HepG2 (cell line): ENCODE data around the gene NELL1. TPM values are rescaled to one million over a fixed set of nuclear protein-coding genes. Genes with fewer than 3 reads are reported as not detected.

Source experiments
- ATAC-seq: fragments of 200-7000 bp; cut with Tn5 transposase; 3 replicates; pipeline ENCODE4 v1.9.1; 2020; ENCODE audit warnings: mild to moderate bottlenecking, moderate library complexity
- BruUV-seq: library from RNA; stranded (reverse); fragments of 400-500 nt; replicated peaks from 2 replicates; lab custom pipeline; 2021; lab: Mats Ljungman, UMichigan
- CTCF ChIA-PET: fragments of 300-600 bp; formaldehyde crosslinking; extraction: SDS; loops from one replicate; lab custom pipeline; 2021; ENCODE audit warnings: low total read pairs, inconsistent platforms, low intra/inter-chr PET ratio; lab: Yijun Ruan, JAX
- POLR2A ChIA-PET: fragments of 350-600 bp; sonication (Branson Sonifier 250); formaldehyde crosslinking; loops from one replicate; lab custom pipeline; 2020; ENCODE audit warnings: antibody characterized with exemption, inconsistent platforms; lab: Yijun Ruan, JAX
- DNase-seq: peaks from one replicate; pipeline ENCODE4 v3.0.0-alpha.2; 2015; ENCODE audit warnings: low spot score
- FAIRE-seq: peaks from 3 replicates; lab custom pipeline; 2011; peaks lifted over from hg19 to GRCh38; lab: Jason Lieb, UNC
- H2AFZ ChIP-seq: one replicate; pipeline ENCODE4 v1.6.1; 2011; ENCODE audit warnings: low read length, inconsistent platforms
- H3K27ac ChIP-seq: fragments of 300-600 bp; 3 replicates; pipeline ENCODE4 v1.8.0; 2011; ENCODE audit warnings: mixed run types, mild to moderate bottlenecking, mixed read lengths, low read length, inconsistent platforms; ENCODE audit not compliant: insufficient read depth; ENCODE audit errors: extremely low read length
- H3K27me3 ChIP-seq, 2 experiments: fragments of 200-600 bp in 1 of 2; 2 replicates in 1 of 2; 3 replicates in 1 of 2; pipeline versions ENCODE4 v1.6.0 to v1.8.0; 2011; ENCODE audit warnings: low read length in 2 of 2, mild to moderate bottlenecking in 2 of 2, moderate library complexity in 2 of 2, inconsistent platforms in 1 of 2; ENCODE audit not compliant: insufficient read depth in 2 of 2, control insufficient read depth in 1 of 2
- H3K36me3 ChIP-seq, 2 experiments: fragments of 200-600 bp in 1 of 2; replicated peaks in 1 of 2; 2 replicates in 1 of 2; 3 replicates in 1 of 2; pipeline versions ENCODE4 v1.5.1 to v1.8.0; 2011; ENCODE audit warnings: low read length in 2 of 2, inconsistent platforms in 1 of 2; ENCODE audit not compliant: insufficient read depth in 2 of 2, control insufficient read depth in 1 of 2
- H3K4me1 ChIP-seq: 2 replicates; pipeline ENCODE4 v1.5.1; 2012; ENCODE audit warnings: low read length, inconsistent platforms; ENCODE audit not compliant: insufficient read depth
- H3K4me2 ChIP-seq: 2 replicates; pipeline ENCODE4 v1.6.0; 2011; ENCODE audit warnings: low read depth, low read length, inconsistent platforms
- H3K4me3 ChIP-seq, 3 experiments: fragments of 200-600 bp in 1 of 3; sonication (generic), shearing (Covaris generic) in 1 of 3; replicated peaks in 1 of 3; 2 replicates each; pipeline ENCODE4 v1.5.1; 2011 to 2016; ENCODE audit warnings: low read length in 3 of 3, inconsistent platforms in 2 of 3, low read depth in 2 of 3, mild to moderate bottlenecking in 2 of 3, control low read depth in 1 of 3, mixed read lengths in 1 of 3; ENCODE audit not compliant: insufficient read depth in 1 of 3
- H3K79me2 ChIP-seq: one replicate; pipeline ENCODE4 v1.6.1; 2011; ENCODE audit warnings: low read length, inconsistent platforms; ENCODE audit not compliant: insufficient read depth
- H3K9ac ChIP-seq: 2 replicates; pipeline ENCODE4 v1.6.0; 2011; ENCODE audit warnings: mild to moderate bottlenecking, low read depth, low read length, inconsistent platforms; ENCODE audit not compliant: insufficient read depth
- H3K9me3 ChIP-seq: 2 replicates; pipeline ENCODE4 v1.5.1; 2012; ENCODE audit warnings: mild to moderate bottlenecking, low read length
- H4K20me1 ChIP-seq: 2 replicates; pipeline ENCODE4 v1.6.0; 2011; ENCODE audit warnings: inconsistent platforms, mild to moderate bottlenecking, low read length, moderate library complexity; ENCODE audit not compliant: insufficient read depth
- GPN1 ChIP-seq: sonication (generic); formaldehyde crosslinking; IDR thresholded peaks from 2 replicates; pipeline ENCODE4 v1.5.1; 2020; ENCODE audit warnings: missing genetic modification reagents, borderline replicate concordance
- HCFC1 ChIP-seq: fragments of 150-350 bp; IDR thresholded peaks from 2 replicates; pipeline ENCODE4 v1.6.1; 2014; ENCODE audit warnings: low read depth, low read length
- SALL1 ChIP-seq: sonication (generic); formaldehyde crosslinking; IDR thresholded peaks from 2 replicates; pipeline ENCODE4 v1.8.0; 2022; ENCODE audit warnings: mild to moderate bottlenecking, missing genetic modification reagents
- SP1 ChIP-seq, 2 experiments: fragments of 450-650 bp in 1 of 2; sonication (generic) in 1 of 2; formaldehyde crosslinking in 1 of 2; IDR thresholded peaks; 2 replicates each; pipeline versions ENCODE4 v1.4.0 to v1.6.1; 2016 to 2020; ENCODE audit warnings: missing genetic modification reagents in 1 of 2
- TBP ChIP-seq: sonication (generic); formaldehyde crosslinking; IDR thresholded peaks from 2 replicates; pipeline ENCODE4 v1.5.0; 2020; ENCODE audit warnings: missing genetic modification reagents
- ZNF138 ChIP-seq: sonication (generic); formaldehyde crosslinking; IDR thresholded peaks from 2 replicates; pipeline ENCODE4 v1.5.0; 2020; ENCODE audit warnings: mild to moderate bottlenecking, low read depth, missing genetic modification reagents
- ZNF317 ChIP-seq: sonication (generic); formaldehyde crosslinking; IDR thresholded peaks from 2 replicates; pipeline ENCODE4 v1.5.0; 2020; ENCODE audit warnings: mild to moderate bottlenecking, missing genetic modification reagents
- ZNF687 ChIP-seq: sonication (generic); formaldehyde crosslinking; IDR thresholded peaks from 2 replicates; pipeline ENCODE4 v1.5.1; 2020; ENCODE audit warnings: mild to moderate bottlenecking, missing genetic modification reagents, moderate library complexity
- whole genome bisulfite sequencing: methylation state at CpG from one replicate; pipeline ENCODE4 v1.1.6; 2017; ENCODE audit warnings: low lambda C conversion rate; 5-methylcytosine and 5-hydroxymethylcytosine counted together
- in situ Hi-C: cut with HindIII; loops from 2 replicates; pipeline ENCODE4 v1.10.0; 2017; ENCODE audit warnings: low pct_unique_long_range_greater_than_20kb; ENCODE audit not compliant: extremely low pct_ligation_motif_present
- intact Hi-C: fragments of 100-400 bp; cut with micrococcal nuclease; formaldehyde crosslinking; loops from one replicate; pipeline ENCODE4 v1.10.0; 2022; ENCODE audit not compliant: unreplicated experiment
- polyA plus RNA-seq, 8 experiments: library from polyadenylated mRNA; depleted of rRNA in 3 of 8; stranded (reverse) in 7 of 8; unstranded in 1 of 8; fragments of >200 nt; fragmentation: Illumina TruSeq in 4 of 8; extraction: Trizol in 4 of 8; gene quantifications; 2 replicates each; pipeline versions ENCODE4 v1.2.1 to v1.2.3, GENCODE V29; 2011 to 2016; ENCODE audit warnings: low read depth in 4 of 8, missing spikeins in 1 of 8, mixed read lengths in 1 of 8; ENCODE audit not compliant: insufficient read depth in 1 of 8
- total RNA-seq, 5 experiments: library from RNA; depleted of rRNA; stranded (reverse); fragments of >200 nt; fragmentation: Illumina TruSeq; extraction: Trizol; gene quantifications; 2 replicates each; pipeline ENCODE4 v1.2.3, GENCODE V29; 2016; ENCODE audit warnings: low read depth in 1 of 5
- TF ChIP-seq, protein P1 (sequence below): sonication (generic); formaldehyde crosslinking; IDR thresholded peaks from 2 replicates; pipeline ENCODE4 v1.4.0; 2020; ENCODE audit warnings: mild to moderate bottlenecking, missing genetic modification reagents
- TF ChIP-seq, protein P2 (sequence below): sonication (generic); formaldehyde crosslinking; IDR thresholded peaks from 2 replicates; pipeline ENCODE4 v1.4.0; 2020; ENCODE audit warnings: missing genetic modification reagents

Gene NELL1
- total and polyA plus RNA-seq, 2 of the 13 experiments (the other 11 are each of a cell fraction or from before 2014, with no cell fraction given) = not detected

- DNase-seq (no peak), FAIRE-seq (no peak), ATAC-seq (no peak)
- TF ChIP-seq ZNF138 (CRISPR knock-in tag) (no peak), HCFC1 (no peak), TBP (no peak), SALL1 (no peak), GPN1 (no peak)
- CTCF ChIA-PET = no interaction called here
- no peak overlapping the region for H2AFZ ChIP-seq
- no peak overlapping the region for H3K4me3 ChIP-seq
- peaks cover 4% of the 10 kb centered on the region; the same call in 1 of the 2 replicates for H3K9me3 ChIP-seq
- in situ Hi-C loops (no loop called here), intact Hi-C loops (no loop called here)
- H3K4me2 ChIP-seq = no peak overlapping the region
- no peaks in the 10 kb centered on the region for H3K4me1 ChIP-seq
- H3K79me2 ChIP-seq = no peaks in the 10 kb centered on the region
- H4K20me1 ChIP-seq = no peaks in the 10 kb centered on the region
- H3K9ac ChIP-seq = no peak overlapping the region
- 0% methylated on average over 2 of the region's 2 CpGs for WGBS
- no peaks in the 10 kb centered on the region for H3K27me3 ChIP-seq
- no TSS peak for BruUV-seq
- H3K36me3 ChIP-seq = no peaks in the 10 kb centered on the region
- no peak overlapping the region for H3K27ac ChIP-seq
- POLR2A ChIA-PET = no interaction called here
These were observed 897.2 kb downstream of the NELL1 start for GRCh38 chr11:21566521-21567117.

DNA sequence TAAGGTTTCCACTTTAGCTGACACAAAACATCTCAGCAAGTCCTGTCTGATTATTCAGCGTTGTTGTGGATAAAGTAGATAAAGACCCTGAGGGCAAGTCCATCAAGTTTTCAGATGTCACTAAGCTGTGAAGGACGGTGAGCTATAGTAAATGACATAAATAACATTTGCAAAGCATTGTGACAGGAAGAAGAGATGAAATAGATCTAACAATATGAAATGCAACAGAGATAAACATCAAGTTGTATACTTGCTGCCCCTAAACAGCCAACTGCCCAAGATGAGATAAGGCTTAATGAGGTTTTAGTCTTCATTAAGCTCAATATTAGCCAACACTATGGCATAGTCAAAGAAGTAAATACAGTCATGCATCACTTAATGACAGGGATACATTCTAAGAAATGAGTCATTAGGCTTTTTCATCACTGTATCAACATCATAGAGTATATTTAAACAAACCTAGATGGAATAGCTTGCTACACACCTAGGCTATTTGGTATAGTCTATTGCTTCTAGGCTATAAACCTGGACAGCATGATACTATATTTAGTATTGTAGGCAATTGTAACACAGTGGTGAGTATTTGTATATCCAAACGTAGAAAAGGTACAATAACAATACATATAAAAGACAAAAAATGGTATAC lies 898.4 kb downstream of the NELL1 start:
- no peaks in the 10 kb centered on the region for H4K20me1 ChIP-seq
- CTCF ChIA-PET = no interaction called here
- FAIRE-seq (no peak), ATAC-seq (no peak), DNase-seq (no peak)
- intact Hi-C loops (no loop called here), in situ Hi-C loops (no loop called here)
- no TSS peak for BruUV-seq
- H3K9ac ChIP-seq = no peak overlapping the region
- H3K4me2 ChIP-seq = no peak overlapping the region
- WGBS = 0% methylated on average over 3 of the region's 3 CpGs
- no peaks in the 10 kb centered on the region for H3K36me3 ChIP-seq
- H3K4me3 ChIP-seq = no peak overlapping the region
- H3K27ac ChIP-seq = no peak overlapping the region
- H3K79me2 ChIP-seq = no peaks in the 10 kb centered on the region
- no peaks in the 10 kb centered on the region; the same call in 1 of the 2 replicates for H3K9me3 ChIP-seq
- no peaks in the 10 kb centered on the region for H3K4me1 ChIP-seq
- POLR2A ChIA-PET = no interaction called here
- no peak overlapping the region for H2AFZ ChIP-seq
- no peaks in the 10 kb centered on the region for H3K27me3 ChIP-seq
- TF ChIP-seq ZNF317 (CRISPR knock-in tag) (no peak), SP1 (IDR thresholded peaks at IDR 0.05) (no peak), SP1 (CRISPR knock-in tag; IDR thresholded peaks at IDR 0.05) (no peak), ZNF687 (CRISPR knock-in tag) (no peak)
- TF ChIP-seq, protein P1, sequence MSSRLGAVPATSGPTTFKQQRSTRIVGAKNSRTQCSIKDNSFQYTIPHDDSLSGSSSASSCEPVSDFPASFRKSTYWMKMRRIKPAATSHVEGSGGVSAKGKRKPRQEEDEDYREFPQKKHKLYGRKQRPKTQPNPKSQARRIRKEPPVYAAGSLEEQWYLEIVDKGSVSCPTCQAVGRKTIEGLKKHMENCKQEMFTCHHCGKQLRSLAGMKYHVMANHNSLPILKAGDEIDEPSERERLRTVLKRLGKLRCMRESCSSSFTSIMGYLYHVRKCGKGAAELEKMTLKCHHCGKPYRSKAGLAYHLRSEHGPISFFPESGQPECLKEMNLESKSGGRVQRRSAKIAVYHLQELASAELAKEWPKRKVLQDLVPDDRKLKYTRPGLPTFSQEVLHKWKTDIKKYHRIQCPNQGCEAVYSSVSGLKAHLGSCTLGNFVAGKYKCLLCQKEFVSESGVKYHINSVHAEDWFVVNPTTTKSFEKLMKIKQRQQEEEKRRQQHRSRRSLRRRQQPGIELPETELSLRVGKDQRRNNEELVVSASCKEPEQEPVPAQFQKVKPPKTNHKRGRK = no peak
- TF ChIP-seq, protein P2, sequence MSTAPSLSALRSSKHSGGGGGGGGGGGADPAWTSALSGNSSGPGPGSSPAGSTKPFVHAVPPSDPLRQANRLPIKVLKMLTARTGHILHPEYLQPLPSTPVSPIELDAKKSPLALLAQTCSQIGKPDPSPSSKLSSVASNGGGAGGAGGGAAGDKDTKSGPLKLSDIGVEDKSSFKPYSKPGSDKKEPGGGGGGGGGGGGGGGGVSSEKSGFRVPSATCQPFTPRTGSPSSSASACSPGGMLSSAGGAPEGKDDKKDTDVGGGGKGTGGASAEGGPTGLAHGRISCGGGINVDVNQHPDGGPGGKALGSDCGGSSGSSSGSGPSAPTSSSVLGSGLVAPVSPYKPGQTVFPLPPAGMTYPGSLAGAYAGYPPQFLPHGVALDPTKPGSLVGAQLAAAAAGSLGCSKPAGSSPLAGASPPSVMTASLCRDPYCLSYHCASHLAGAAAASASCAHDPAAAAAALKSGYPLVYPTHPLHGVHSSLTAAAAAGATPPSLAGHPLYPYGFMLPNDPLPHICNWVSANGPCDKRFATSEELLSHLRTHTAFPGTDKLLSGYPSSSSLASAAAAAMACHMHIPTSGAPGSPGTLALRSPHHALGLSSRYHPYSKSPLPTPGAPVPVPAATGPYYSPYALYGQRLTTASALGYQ = no peak
